Mucosa of rectum (tissue), 2 donors: ENCODE measurements around the gene FAM53C.

Experiments used
- H3K27ac ChIP-seq, 2 donors: one replicate each; pipeline ENCODE4 v1.7.0; 2013; ENCODE audit warnings: inconsistent platforms in 2 of 2, low read depth in 2 of 2, low read length in 2 of 2
- H3K27me3 ChIP-seq, 2 donors: one replicate each; pipeline ENCODE4 v1.7.0; 2013; ENCODE audit warnings: low read length in 2 of 2; ENCODE audit not compliant: control insufficient read depth in 2 of 2, insufficient read depth in 2 of 2
- H3K36me3 ChIP-seq, 2 donors: one replicate each; pipeline ENCODE4 v1.7.0; 2013; ENCODE audit warnings: low read length in 2 of 2; ENCODE audit not compliant: control insufficient read depth in 2 of 2, insufficient read depth in 2 of 2
- H3K4me1 ChIP-seq, 2 donors: one replicate each; pipeline ENCODE4 v1.7.0; 2013; ENCODE audit warnings: low read length in 2 of 2, mild to moderate bottlenecking in 1 of 2; ENCODE audit not compliant: control insufficient read depth in 2 of 2, insufficient read depth in 2 of 2
- H3K4me3 ChIP-seq, 2 donors: one replicate each; pipeline ENCODE4 v1.7.0; 2013; ENCODE audit warnings: low read length in 2 of 2
- H3K9ac ChIP-seq, 2 donors: one replicate each; pipeline ENCODE4 v1.7.0; 2013; ENCODE audit warnings: low read length in 2 of 2, low read depth in 1 of 2, mild to moderate bottlenecking in 1 of 2
- H3K9me3 ChIP-seq, 2 donors: one replicate each; pipeline ENCODE4 v1.7.0; 2013; ENCODE audit warnings: low read length in 2 of 2; ENCODE audit not compliant: control insufficient read depth in 2 of 2
- donor health status: healthy.
- donor health status: Normal muscosa, but diverticular disease.

FAM53C gene

GRCh38 chr5:138360941-138361452 is 22.9 kb downstream of the FAM53C start:
- H3K36me3 ChIP-seq: no peaks in the 10 kb centered on the region
- no peaks in the 10 kb centered on the region for H3K27me3 ChIP-seq
- no peaks in the 10 kb centered on the region for H3K4me1 ChIP-seq
- no peaks in the 10 kb centered on the region for H3K9me3 ChIP-seq
- H3K9ac ChIP-seq: no peak overlapping the region
- no peak overlapping the region for H3K4me3 ChIP-seq
- H3K27ac ChIP-seq: no peak overlapping the region

- Histone ChIP-seq H3K27ac (no peak overlapping the region), H3K27me3 (no peaks in the 10 kb centered on the region), H3K36me3 (no peaks in the 10 kb centered on the region), H3K4me3 (no peak overlapping the region), H3K9ac (no peak overlapping the region), H3K9me3 (no peaks in the 10 kb centered on the region), H3K4me1 (peaks cover 0 to 7% of the 10 kb centered on the region in 2 donors)
Measured at GRCh38 chr5:138364576-138364975, 26.5 kb downstream of the FAM53C start.

GRCh38 chr5:138366632-138367382 is 28.7 kb downstream of the FAM53C start:
- H3K36me3 ChIP-seq: no peaks in the 10 kb centered on the region
- H3K4me3 ChIP-seq: no peak overlapping the region
- no peak overlapping the region for H3K27ac ChIP-seq
- no peak overlapping the region for H3K9ac ChIP-seq
- H3K9me3 ChIP-seq: no peaks in the 10 kb centered on the region
- H3K27me3 ChIP-seq: no peaks in the 10 kb centered on the region
- H3K4me1 ChIP-seq: peaks cover 0 to 7% of the 10 kb centered on the region in 2 donors

DNA sequence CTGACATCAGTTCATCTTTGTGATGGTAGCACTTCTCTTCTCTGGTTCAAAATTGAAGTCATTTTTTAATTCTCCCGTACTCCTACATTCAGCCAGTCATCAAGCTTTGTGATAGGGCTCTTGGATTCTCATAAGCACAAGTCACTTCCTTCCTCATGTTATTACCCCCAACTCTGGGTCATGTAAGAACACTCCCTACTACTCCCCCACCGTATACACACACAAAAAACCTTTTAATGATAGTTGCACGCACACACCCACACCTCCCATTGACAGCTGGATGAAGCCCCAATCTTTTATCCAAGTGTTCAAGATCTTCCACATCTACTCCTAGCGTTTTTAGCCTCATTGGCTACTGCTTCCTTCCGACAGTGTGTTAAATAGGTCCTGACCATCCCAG is 31.2 kb downstream of the FAM53C start:
- no peak overlapping the region for H3K9ac ChIP-seq
- peaks cover 5 to 11% of the 10 kb centered on the region in 2 donors for H3K36me3 ChIP-seq
- H3K27ac ChIP-seq: peak overlapping the region in 1 of 2 donors; percentile 24
- no peak overlapping the region for H3K4me3 ChIP-seq
- peaks cover 0 to 7% of the 10 kb centered on the region in 2 donors for H3K4me1 ChIP-seq
- no peaks in the 10 kb centered on the region for H3K27me3 ChIP-seq
- H3K9me3 ChIP-seq: no peaks in the 10 kb centered on the region

DNA sequence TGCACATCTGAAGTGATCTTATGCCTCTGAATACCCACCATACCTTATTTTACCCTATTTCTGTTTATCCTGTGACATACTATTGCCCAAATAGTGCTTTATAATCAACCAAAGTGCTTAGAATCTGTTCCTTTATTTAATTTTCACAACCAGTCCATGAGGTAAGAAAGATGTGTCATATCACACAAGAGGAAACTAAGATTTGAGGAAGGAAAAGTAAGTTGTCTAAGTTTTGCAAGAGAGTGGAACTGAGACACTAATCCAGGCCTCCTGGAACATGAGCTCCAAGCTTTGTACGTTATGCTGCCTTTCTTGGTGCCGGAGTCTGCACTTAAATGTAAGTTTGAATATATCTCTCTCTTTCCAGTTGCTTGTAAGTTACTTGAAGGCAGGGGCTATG is 31.6 kb downstream of the FAM53C start:
- peaks cover 0 to 7% of the 10 kb centered on the region in 2 donors for H3K4me1 ChIP-seq

DNA sequence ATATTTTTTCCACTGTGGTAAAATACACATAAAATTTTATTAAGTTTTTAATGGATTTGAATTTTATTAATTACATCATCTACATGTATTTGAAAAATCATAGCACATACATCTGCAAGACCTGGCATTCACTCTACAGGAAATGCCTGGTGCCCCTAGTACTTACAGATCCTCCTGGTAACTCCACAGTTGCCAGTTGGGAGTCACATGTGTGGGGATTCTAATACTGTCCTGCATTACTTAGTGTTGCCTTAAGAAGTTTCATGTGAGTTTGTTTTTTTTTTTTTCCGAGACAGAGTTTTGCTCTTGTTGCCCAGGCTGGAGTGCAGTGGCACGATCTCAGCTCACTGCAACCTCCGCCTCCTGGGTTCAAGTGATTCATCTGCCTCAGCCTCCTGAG is 32.5 kb downstream of the FAM53C start:
- peaks cover 0 to 7% of the 10 kb centered on the region in 2 donors for H3K4me1 ChIP-seq
- H3K27ac ChIP-seq: no peak overlapping the region
- H3K9me3 ChIP-seq: no peaks in the 10 kb centered on the region
- no peak overlapping the region for H3K9ac ChIP-seq
- H3K27me3 ChIP-seq: no peaks in the 10 kb centered on the region
- H3K4me3 ChIP-seq: no peak overlapping the region
- peaks cover 10 to 15% of the 10 kb centered on the region in 2 donors for H3K36me3 ChIP-seq

More for the DNA sequence above, 31.6 kb downstream of the FAM53C start:
- H3K9me3 ChIP-seq: no peaks in the 10 kb centered on the region
- H3K9ac ChIP-seq: no peak overlapping the region
- no peak overlapping the region for H3K4me3 ChIP-seq
- peak overlapping the region in 1 of 2 donors; percentile 24 for H3K27ac ChIP-seq
- H3K27me3 ChIP-seq: no peaks in the 10 kb centered on the region
- H3K36me3 ChIP-seq: peaks cover 6 to 12% of the 10 kb centered on the region in 2 donors

DNA sequence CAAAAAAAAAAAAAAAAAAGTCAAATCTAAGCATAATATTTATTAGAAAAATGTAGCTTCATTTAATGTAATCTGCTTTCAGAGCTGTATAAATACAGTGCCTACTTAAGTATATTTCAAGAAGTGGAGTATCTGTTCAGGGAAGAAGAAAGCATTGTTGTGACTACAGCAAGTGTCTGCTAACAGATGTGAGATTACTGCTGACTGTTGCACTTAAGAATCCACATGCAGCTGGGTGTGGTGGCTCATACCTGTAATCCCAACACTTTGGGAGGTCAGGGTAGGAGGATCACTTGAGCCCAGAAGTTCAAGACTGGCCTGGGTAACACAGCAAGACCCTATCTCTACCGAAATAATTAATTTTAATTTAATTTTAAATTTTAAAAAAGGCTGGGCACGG is 33.4 kb downstream of the FAM53C start:
- Histone ChIP-seq H3K27me3 (no peaks in the 10 kb centered on the region), H3K36me3 (peaks cover 10 to 22% of the 10 kb centered on the region in 2 donors), H3K4me1 (peaks cover 0 to 7% of the 10 kb centered on the region in 2 donors)

DNA sequence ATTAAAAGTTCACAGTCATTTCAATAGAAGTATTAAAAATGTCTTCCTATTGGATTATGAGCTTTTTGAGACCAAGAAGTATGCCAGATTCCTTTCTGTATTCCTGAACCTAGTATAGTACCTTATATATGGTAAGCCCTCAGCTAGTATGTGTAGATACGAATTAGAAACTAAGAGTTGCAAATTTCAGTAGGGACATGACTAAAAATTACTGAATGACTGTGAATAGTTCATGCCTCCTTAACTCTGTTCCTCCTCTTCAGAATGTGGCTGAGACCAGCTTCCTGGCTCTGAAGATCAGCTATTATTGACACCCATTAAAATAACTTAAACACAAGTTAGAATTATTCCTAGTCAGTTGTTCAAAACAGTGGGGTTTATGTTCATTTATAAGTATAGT is 34.2 kb downstream of the FAM53C start:
- H3K27ac ChIP-seq: no peak overlapping the region
- no peak overlapping the region for H3K4me3 ChIP-seq

More for the DNA sequence above, 33.4 kb downstream of the FAM53C start:
- no peak overlapping the region for H3K27ac ChIP-seq
- H3K9ac ChIP-seq: no peak overlapping the region
- no peak overlapping the region for H3K4me3 ChIP-seq
- no peaks in the 10 kb centered on the region for H3K9me3 ChIP-seq

GRCh38 chr5:138372653-138373052 is 34.6 kb downstream of the FAM53C start:
- Histone ChIP-seq H3K27me3 (no peaks in the 10 kb centered on the region), H3K27ac (no peak overlapping the region), H3K4me1 (peaks cover 0 to 4% of the 10 kb centered on the region in 2 donors), H3K36me3 (peaks cover 20 to 31% of the 10 kb centered on the region in 2 donors), H3K9me3 (no peaks in the 10 kb centered on the region), H3K4me3 (no peak overlapping the region), H3K9ac (no peak overlapping the region)

More for the DNA sequence above, 34.2 kb downstream of the FAM53C start:
- Histone ChIP-seq H3K9me3 (no peaks in the 10 kb centered on the region), H3K36me3 (peaks cover 16 to 27% of the 10 kb centered on the region in 2 donors), H3K9ac (no peak overlapping the region), H3K4me1 (peaks cover 0 to 4% of the 10 kb centered on the region in 2 donors), H3K27me3 (no peaks in the 10 kb centered on the region)

DNA sequence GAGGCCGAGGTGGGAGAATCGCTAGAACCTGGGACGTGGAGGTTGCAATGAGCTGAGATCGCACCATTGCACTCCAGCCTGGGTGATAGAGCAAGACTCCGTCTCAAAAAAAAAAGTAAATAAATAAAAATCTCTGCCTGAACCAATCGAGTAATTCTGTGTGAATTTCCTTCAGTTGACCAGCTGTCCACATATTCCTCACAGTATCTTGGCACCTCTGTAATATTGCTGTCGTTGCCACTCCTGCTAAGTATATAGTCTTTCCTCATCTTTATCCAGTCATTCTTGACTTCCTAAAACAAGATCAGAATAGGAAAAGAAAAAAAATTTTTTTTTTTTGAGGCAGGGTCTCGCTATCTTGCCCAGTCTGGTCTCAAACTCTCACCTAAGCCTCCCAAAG is 44.3 kb downstream of the FAM53C start:
- no peaks in the 10 kb centered on the region for H3K4me1 ChIP-seq
- no peak overlapping the region for H3K9ac ChIP-seq
- peaks cover 53 to 58% of the 10 kb centered on the region in 2 donors for H3K36me3 ChIP-seq
- no peak overlapping the region for H3K27ac ChIP-seq
- H3K27me3 ChIP-seq: no peaks in the 10 kb centered on the region
- no peaks in the 10 kb centered on the region for H3K9me3 ChIP-seq
- H3K4me3 ChIP-seq: no peak overlapping the region
